Measurements from ENCODE around the gene SLC16A7. TPM values are rescaled to one million over a fixed set of nuclear protein-coding genes. Genes with fewer than 3 reads are reported as not detected.

The SLC16A7 gene
- total and polyA plus RNA-seq, 2 of the 8 experiments (the other 6 are each of a cell fraction or from before 2014, with no cell fraction given) = 0.74 to 4.3 TPM

- no peak for TF ChIP-seq CTCF (IDR thresholded peaks at IDR 0.05; ENCODE audit: control extremely low read depth in 1 of 3, insufficient read depth in 1 of 3, low read depth in 1 of 3, low read length in 3 of 3)
- no peak for TF ChIP-seq CHD7 (IDR thresholded peaks at IDR 0.05; ENCODE audit: insufficient replicate concordance, low read length)
- TF ChIP-seq POLR2AphosphoS5 (IDR thresholded peaks at IDR 0.05; ENCODE audit: low read depth, low read length) = no peak
- TF ChIP-seq TAF7 (optimal IDR thresholded peaks at IDR 0.05; ENCODE audit: borderline replicate concordance, low read depth, low read length) = no peak
- TF ChIP-seq SRF (IDR thresholded peaks at IDR 0.05; ENCODE audit: low read depth, low read length) = no peak
- TF ChIP-seq HDAC6 (IDR thresholded peaks at IDR 0.05; ENCODE audit: low read depth, low read length) = no peak
- TF ChIP-seq SIN3A (conservative IDR thresholded peaks at IDR 0.05 in 1 of 2, IDR thresholded peaks at IDR 0.05 in 1 of 2; ENCODE audit: low read depth in 1 of 2, low read length in 2 of 2) = no peak
- no peak for TF ChIP-seq TCF12 (IDR thresholded peaks at IDR 0.05; ENCODE audit: low read depth, low read length)
These were observed 807 bp upstream of the SLC16A7 start (continued) for GRCh38 chr12:59594943-59595500.

Measured in H1 (cell line).